NCI-H146 (cell line): ENCODE measurements around the gene TGFBR3L.
"Not testable (repeated sequence)": the region's sequence is repeated elsewhere in the genome, so short reads cannot be mapped to it uniquely, and the experiment has no call there.

Source experiments
- DNase-seq: peaks from one replicate; lab custom pipeline; 2025; lab: John Stamatoyannopoulos, UW

TGFBR3L gene

GRCh38 chr19:7879836-7880235 is 34.8 kb upstream of the TGFBR3L start:
- no peak for DNase-seq

GRCh38 chr19:7881910-7882309 is 32.7 kb upstream of the TGFBR3L start:
- DNase-seq, result no peak

- DNase-seq, result peak; percentile 63
Observed at GRCh38 chr19:7883105-7883504, 31.5 kb upstream of the TGFBR3L start.

GRCh38 chr19:7883796-7884570 is 30.6 kb upstream of the TGFBR3L start:
- no peak for DNase-seq

- no peak for DNase-seq
Observed at GRCh38 chr19:7885818-7886217, 28.8 kb upstream of the TGFBR3L start.

- no peak for DNase-seq
Observed at GRCh38 chr19:7887408-7888144, 27.1 kb upstream of the TGFBR3L start.

GRCh38 chr19:7888145-7888825 is 26.3 kb upstream of the TGFBR3L start, which contains the start of gene LRRC8E:
LRRC8E (plus strand) TSS chr19:7888510; CDS start chr19:7895604, 7,094 bp downstream.
- peak; percentile 33 for DNase-seq

- no peak for DNase-seq
Observed at GRCh38 chr19:7888826-7889217, 25.8 kb upstream of the TGFBR3L start.

- DNase-seq, result not testable (repeated sequence)
Observed at GRCh38 chr19:7893362-7894101, 21.1 kb upstream of the TGFBR3L start.

- no peak for DNase-seq
Observed at GRCh38 chr19:7894612-7895309, 19.9 kb upstream of the TGFBR3L start.

GRCh38 chr19:7895565-7895964 is 19.1 kb upstream of the TGFBR3L start:
- no peak for DNase-seq

- DNase-seq, result no peak
Observed at GRCh38 chr19:7897292-7897691, 17.3 kb upstream of the TGFBR3L start.

- DNase-seq, result no peak
Observed at GRCh38 chr19:7898967-7899366, 15.7 kb upstream of the TGFBR3L start.

- peak; percentile 8 for DNase-seq
Observed at GRCh38 chr19:7899751-7900378, 14.8 kb upstream of the TGFBR3L start.

GRCh38 chr19:7900401-7900870 is 14.2 kb upstream of the TGFBR3L start:
- DNase-seq, result no peak

- DNase-seq, result no peak
Observed at GRCh38 chr19:7900931-7901330, 13.7 kb upstream of the TGFBR3L start.

- no peak for DNase-seq
Observed at GRCh38 chr19:7901337-7901736, 13.3 kb upstream of the TGFBR3L start.

GRCh38 chr19:7902796-7903243 is 11.8 kb upstream of the TGFBR3L start:
- DNase-seq, result no peak

- peak; percentile 98 for DNase-seq
Observed at GRCh38 chr19:7903244-7904073, 11.2 kb upstream of the TGFBR3L start, which contains the start of gene MAP2K7. MAP2K7 (plus strand) TSS chr19:7903877; CDS start chr19:7903945, 68 bp downstream.
